Gastroesophageal sphincter (tissue), 3 donors: ENCODE results near the gene MAML3.

Source experiments
- EP300 ChIP-seq: sonication (generic); formaldehyde crosslinking; IDR thresholded peaks from one replicate; pipeline ENCODE4 v1.6.1; 2017; ENCODE audit warnings: antibody characterized with exemption, mild to moderate bottlenecking
- POLR2A ChIP-seq, 2 donors: fragments of 450-650 bp; IDR thresholded peaks; one replicate each; pipeline ENCODE4 v1.6.1; 2017; ENCODE audit warnings: antibody characterized with exemption in 2 of 2, mild to moderate bottlenecking in 2 of 2, moderate library complexity in 1 of 2
- POLR2AphosphoS5 ChIP-seq: sonication (generic); formaldehyde crosslinking; IDR thresholded peaks from one replicate; pipeline ENCODE4 v1.6.1; 2017; ENCODE audit warnings: antibody characterized with exemption
- TF ChIP-seq, protein P1 (sequence below), 4 experiments: fragments of 200-600 bp in 2 of 4; fragments of 450-650 bp in 2 of 4; sonication (generic) in 1 of 4; IDR thresholded peaks; one replicate each; pipeline ENCODE4 v1.5.1; 2017 to 2019; ENCODE audit warnings: antibody characterized with exemption in 4 of 4, mild to moderate bottlenecking in 2 of 4, moderate library complexity in 2 of 4

DNA sequence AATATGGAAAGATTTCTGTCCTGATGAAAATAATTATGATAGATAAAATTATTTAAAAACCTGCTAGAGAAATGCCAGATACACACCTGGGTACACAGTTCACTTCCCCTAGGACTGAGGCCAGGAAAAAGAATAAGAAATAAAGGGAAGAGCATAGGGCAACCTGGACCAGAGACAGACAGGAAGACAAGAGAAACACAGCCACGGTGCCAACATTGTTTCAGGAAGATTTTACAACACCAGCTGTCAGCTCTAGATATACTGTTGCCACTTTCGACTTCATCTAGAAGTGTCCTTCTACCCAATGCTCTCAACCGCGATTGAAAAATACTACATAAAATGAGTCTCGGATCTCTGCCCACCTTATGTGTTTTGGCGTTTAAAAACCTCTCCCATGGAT, 128.5 kb downstream of the MAML3 start:
- TF ChIP-seq, protein P1, sequence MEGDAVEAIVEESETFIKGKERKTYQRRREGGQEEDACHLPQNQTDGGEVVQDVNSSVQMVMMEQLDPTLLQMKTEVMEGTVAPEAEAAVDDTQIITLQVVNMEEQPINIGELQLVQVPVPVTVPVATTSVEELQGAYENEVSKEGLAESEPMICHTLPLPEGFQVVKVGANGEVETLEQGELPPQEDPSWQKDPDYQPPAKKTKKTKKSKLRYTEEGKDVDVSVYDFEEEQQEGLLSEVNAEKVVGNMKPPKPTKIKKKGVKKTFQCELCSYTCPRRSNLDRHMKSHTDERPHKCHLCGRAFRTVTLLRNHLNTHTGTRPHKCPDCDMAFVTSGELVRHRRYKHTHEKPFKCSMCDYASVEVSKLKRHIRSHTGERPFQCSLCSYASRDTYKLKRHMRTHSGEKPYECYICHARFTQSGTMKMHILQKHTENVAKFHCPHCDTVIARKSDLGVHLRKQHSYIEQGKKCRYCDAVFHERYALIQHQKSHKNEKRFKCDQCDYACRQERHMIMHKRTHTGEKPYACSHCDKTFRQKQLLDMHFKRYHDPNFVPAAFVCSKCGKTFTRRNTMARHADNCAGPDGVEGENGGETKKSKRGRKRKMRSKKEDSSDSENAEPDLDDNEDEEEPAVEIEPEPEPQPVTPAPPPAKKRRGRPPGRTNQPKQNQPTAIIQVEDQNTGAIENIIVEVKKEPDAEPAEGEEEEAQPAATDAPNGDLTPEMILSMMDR (IDR thresholded peaks at IDR 0.05), result no peak
- TF ChIP-seq POLR2AphosphoS5 (no peak), EP300 (no peak), POLR2A (IDR thresholded peaks at IDR 0.05) (no peak)
